HEK293T (cell line): ENCODE results near the gene SNTG2.

Experiments
- ARNT ChIP-seq: fragments of 450-650 bp; IDR thresholded peaks from 2 replicates; pipeline ENCODE4 v1.6.1; 2017; ENCODE audit warnings: mild to moderate bottlenecking
- ELF4 ChIP-seq: fragments of 450-650 bp; IDR thresholded peaks from 2 replicates; pipeline ENCODE4 v1.6.1; 2017; ENCODE audit warnings: antibody characterized with exemption
- FOXA1 ChIP-seq: fragments of 450-650 bp; IDR thresholded peaks from 2 replicates; pipeline ENCODE4 v1.6.1; 2016; ENCODE audit warnings: mild to moderate bottlenecking
- FOXK2 ChIP-seq: fragments of 450-650 bp; IDR thresholded peaks from 2 replicates; pipeline ENCODE4 v1.6.1; 2016; ENCODE audit warnings: mild to moderate bottlenecking
- FOXM1 ChIP-seq: fragments of 450-650 bp; IDR thresholded peaks from 2 replicates; pipeline ENCODE4 v1.6.1; 2017; ENCODE audit warnings: mild to moderate bottlenecking, borderline replicate concordance
- HDGF ChIP-seq: fragments of 450-650 bp; IDR thresholded peaks from 2 replicates; pipeline ENCODE4 v1.6.1; 2017; ENCODE audit warnings: antibody characterized with exemption, borderline replicate concordance
- SP1 ChIP-seq: fragments of 450-650 bp; IDR thresholded peaks from 2 replicates; pipeline ENCODE4 v1.6.1; 2017
- SUZ12 ChIP-seq: fragments of 450-650 bp; IDR thresholded peaks from 2 replicates; pipeline ENCODE4 v1.6.1; 2016; ENCODE audit warnings: mild to moderate bottlenecking

DNA sequence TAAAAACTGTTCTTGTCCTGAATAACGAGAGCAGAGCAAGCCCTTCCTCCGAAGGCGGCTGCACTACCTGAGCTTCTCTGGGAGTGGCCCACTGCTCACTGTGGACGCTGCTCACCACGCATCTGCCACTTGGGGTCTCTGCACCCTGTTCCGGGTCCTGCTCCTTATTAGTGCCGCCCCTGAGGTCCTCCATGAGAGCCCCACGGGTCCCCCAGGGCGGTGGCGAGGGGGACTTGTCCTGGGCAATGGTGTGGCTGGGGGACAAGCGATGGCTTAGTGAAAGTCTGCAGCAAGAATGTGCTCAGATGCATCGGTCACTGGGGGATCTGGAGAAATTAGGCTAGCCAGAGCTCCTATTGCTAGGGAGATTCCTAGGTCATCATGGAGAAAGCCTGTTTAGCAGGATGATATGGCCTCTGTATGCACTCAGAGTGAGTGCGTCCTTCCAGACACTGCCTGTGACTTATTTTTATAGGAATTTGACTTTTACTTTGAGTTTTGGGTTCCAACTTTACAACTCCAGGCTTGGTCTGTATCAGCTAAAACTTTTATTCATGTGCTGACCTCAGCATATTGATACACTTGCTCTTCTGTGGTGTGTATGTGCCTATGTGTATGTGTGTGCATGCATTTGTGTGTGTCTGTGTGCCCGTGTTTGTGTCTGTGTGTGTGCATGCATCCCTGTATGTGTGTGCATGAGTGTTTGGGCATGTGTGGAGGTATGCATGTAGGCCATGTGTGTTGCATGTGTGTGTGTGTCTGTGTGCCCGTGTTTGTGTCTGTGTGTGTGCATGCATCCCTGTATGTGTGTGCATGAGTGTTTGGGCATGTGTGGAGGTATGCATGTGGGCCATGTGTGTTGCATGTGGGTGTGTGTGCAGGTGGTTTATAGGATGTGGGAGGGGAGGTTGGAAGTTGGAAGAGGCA is 129.5 kb downstream of the SNTG2 start:
- no peak for TF ChIP-seq ELF4
- TF ChIP-seq FOXM1 = no peak
- no peak for TF ChIP-seq ARNT
- no peak for TF ChIP-seq SUZ12
- TF ChIP-seq SP1 = no peak
- TF ChIP-seq FOXK2 = no peak
- no peak for TF ChIP-seq FOXA1
- no peak for TF ChIP-seq HDGF
